Measurements from ENCODE around the gene RASGEF1C. TPM values are rescaled to one million over a fixed set of nuclear protein-coding genes. Genes with fewer than 3 reads are reported as not detected.
A peak's percentile ranks its signal among the peaks of the same experiment; 100 is the strongest.

The RASGEF1C gene
- total and polyA plus RNA-seq, 2 experiments from 2014 or later: 0.40 to 0.42 TPM

DNA sequence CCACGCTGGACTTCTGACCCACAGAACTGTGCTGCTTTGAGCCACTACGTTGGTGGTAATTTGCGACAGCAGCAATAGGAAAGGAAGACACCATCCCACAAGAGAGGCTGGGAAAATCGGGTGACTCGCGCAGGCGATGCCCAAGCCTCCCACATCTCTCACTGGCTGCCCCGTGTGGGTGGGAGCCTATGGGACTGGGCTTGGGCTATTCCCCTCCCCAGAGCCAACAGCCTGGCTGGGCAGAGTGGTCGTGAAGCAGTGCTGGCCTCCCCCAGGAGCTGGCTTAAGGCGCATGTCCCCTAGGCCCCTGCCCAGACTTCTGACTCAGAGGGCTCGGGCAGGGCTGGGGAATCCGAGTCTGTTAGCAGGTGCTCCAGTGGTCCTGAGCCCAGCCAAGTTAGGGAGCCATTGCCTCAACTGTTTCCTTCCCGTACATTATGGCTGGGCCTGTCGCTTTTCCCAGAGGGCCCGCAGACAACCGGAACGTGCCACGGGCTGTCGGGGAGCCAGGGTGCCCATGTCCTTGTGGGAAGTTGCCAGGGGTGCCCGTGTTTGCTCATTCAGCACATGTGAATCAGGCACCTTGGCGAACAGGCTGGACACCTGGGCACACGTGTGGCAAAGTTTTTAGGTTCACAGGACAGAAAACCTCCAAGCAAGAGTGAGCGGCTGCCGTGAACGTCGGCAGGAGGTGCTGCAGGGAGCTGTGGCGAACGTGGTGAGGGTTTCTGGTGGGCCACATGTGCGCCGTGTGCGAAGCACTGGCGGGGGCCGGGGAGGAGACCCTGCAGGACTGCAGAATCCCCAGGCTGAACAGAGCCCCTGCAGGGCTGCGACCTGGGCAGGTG is 7.0 kb upstream of the RASGEF1C start:
- H4K20me1 ChIP-seq (replicated peaks; ENCODE audit: insufficient read depth): no peaks in the 10 kb centered on the region
- H3F3A ChIP-seq (replicated peaks; ENCODE audit: low read depth): no peaks in the 10 kb centered on the region
- H3K36me3 ChIP-seq (ENCODE audit: insufficient read depth): no peaks in the 10 kb centered on the region
- no peaks in the 10 kb centered on the region for H3K4me1 ChIP-seq (ENCODE audit: insufficient read depth)
- Mint-ChIP-seq H3K4me1 (no peaks in the 10 kb centered on the region), H3K27ac (no peak overlapping the region), H3K9me3 (peaks cover 30% of the 10 kb centered on the region), H3K27me3 (ENCODE audit: insufficient read depth, low read depth, poor library complexity) (peaks cover 13% of the 10 kb centered on the region), H3K4me3 (no peak overlapping the region), H3K36me3 (ENCODE audit: low read depth) (peaks cover 9% of the 10 kb centered on the region; the same call in 2 of the 3 replicates)
- H3K27me3 ChIP-seq (ENCODE audit: insufficient read depth): no peaks in the 10 kb centered on the region
- TF ChIP-seq CREB1 (CRISPR knock-in tag; IDR thresholded peaks at IDR 0.05; ENCODE audit: low read depth): no peak
- no peak overlapping the region for H3K4me2 ChIP-seq
- ATAC-seq: no peak
- no peaks in the 10 kb centered on the region for H3K79me2 ChIP-seq (replicated peaks; ENCODE audit: insufficient read depth)
- no peaks in the 10 kb centered on the region for H3K9me2 ChIP-seq (ENCODE audit: insufficient read depth)
- no peak overlapping the region for H3K27ac ChIP-seq (ENCODE audit: low read depth)
- no peak for DNase-seq (ENCODE audit: low spot score)
- H2AFZ ChIP-seq: no peak overlapping the region
- H3K4me3 ChIP-seq: no peak overlapping the region

DNA sequence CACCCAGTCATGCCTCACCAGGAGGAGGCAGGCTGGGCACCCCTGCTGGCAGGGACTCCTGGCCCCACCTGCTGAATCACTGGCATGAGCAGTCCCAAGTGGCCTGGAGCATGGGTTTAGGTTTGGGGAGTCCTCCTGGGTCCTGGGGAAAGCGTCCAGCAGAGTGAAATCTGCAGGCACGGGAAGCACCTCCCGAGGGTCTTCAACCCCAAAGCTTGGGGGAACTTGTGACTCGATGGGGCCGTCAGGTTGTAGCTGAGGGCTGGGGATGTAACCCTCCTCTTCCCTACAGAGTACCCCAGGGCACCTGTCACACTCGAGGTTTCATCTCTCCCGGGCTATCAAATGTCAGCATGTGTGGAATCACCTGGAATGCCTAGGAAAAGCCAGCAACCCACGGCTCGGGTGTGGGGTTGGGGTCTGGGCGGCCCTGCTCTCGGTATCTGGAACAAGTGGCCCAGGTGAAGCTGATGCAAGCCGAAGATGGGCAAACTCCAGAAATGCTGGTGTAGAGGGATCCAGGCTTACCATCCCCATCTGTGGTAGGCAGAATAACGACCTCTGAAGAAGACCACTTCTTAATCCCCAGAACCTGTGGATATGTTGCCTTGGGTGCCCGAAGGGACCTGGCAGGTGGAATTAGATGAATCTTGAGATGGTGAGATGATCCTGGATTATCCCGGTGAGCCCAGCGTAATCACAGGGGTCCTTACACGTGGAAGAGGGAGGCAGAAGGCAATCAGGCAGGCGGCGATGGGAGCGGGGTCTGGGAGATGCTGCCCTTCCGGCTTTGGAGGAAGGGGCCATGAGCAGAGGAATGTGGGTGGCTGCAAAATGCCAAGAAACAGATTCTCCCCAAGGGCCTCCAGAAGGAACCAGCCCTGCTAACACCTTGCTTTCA is 6.1 kb upstream of the RASGEF1C start:
- DNase-seq (ENCODE audit: low spot score): no peak
- Histone ChIP-seq H3K27ac (ENCODE audit: low read depth) (no peak overlapping the region), H3K4me3 (no peak overlapping the region), H3K36me3 (ENCODE audit: insufficient read depth) (no peaks in the 10 kb centered on the region), H4K20me1 (replicated peaks; ENCODE audit: insufficient read depth) (no peaks in the 10 kb centered on the region), H3K9me2 (ENCODE audit: insufficient read depth) (no peaks in the 10 kb centered on the region), H3K79me2 (replicated peaks; ENCODE audit: insufficient read depth) (no peaks in the 10 kb centered on the region), H3K4me1 (ENCODE audit: insufficient read depth) (no peaks in the 10 kb centered on the region), H2AFZ (no peak overlapping the region), H3K4me2 (no peak overlapping the region), H3K27me3 (ENCODE audit: insufficient read depth) (peaks cover 4% of the 10 kb centered on the region), H3F3A (replicated peaks; ENCODE audit: low read depth) (no peaks in the 10 kb centered on the region)
- H3K27me3 Mint-ChIP-seq (ENCODE audit: insufficient read depth, low read depth, poor library complexity): peaks cover 12% of the 10 kb centered on the region
- H3K4me1 Mint-ChIP-seq: no peaks in the 10 kb centered on the region
- no peak overlapping the region for H3K4me3 Mint-ChIP-seq
- peaks cover 7% of the 10 kb centered on the region; the same call in 2 of the 3 replicates for H3K36me3 Mint-ChIP-seq (ENCODE audit: low read depth)
- peaks cover 27% of the 10 kb centered on the region for H3K9me3 Mint-ChIP-seq
- ATAC-seq: no peak
- TF ChIP-seq STAT1 (IDR thresholded peaks at IDR 0.05; ENCODE audit: unreplicated experiment): no peak
- TF ChIP-seq CTCF (conservative IDR thresholded peaks at IDR 0.05; ENCODE audit: low read depth in 2 of 2): peak in 1 of 2 experiments; percentile 13; a peak in 1 of 4 replicates
- no peak overlapping the region for H3K27ac Mint-ChIP-seq

- Histone ChIP-seq H4K20me1 (replicated peaks; ENCODE audit: insufficient read depth) (no peaks in the 10 kb centered on the region), H3K9me2 (ENCODE audit: insufficient read depth) (no peaks in the 10 kb centered on the region), H3K27me3 (ENCODE audit: insufficient read depth) (peaks cover 13% of the 10 kb centered on the region), H2AFZ (no peak overlapping the region), H3K79me2 (replicated peaks; ENCODE audit: insufficient read depth) (no peaks in the 10 kb centered on the region), H3K27ac (ENCODE audit: low read depth) (no peak overlapping the region), H3K4me3 (no peak overlapping the region), H3K36me3 (ENCODE audit: insufficient read depth) (no peaks in the 10 kb centered on the region), H3F3A (replicated peaks; ENCODE audit: low read depth) (0 out of 2 replicates have a peak, but pooled peaks cover 4% of the 10 kb centered on the region), H3K4me1 (ENCODE audit: insufficient read depth) (no peaks in the 10 kb centered on the region), H3K4me2 (no peak overlapping the region)
- Mint-ChIP-seq H3K36me3 (ENCODE audit: low read depth) (peaks cover 3% of the 10 kb centered on the region; the same call in 1 of the 3 replicates), H3K4me3 (no peak overlapping the region), H3K27ac (no peak overlapping the region), H3K27me3 (ENCODE audit: insufficient read depth, low read depth, poor library complexity) (peaks cover 15% of the 10 kb centered on the region), H3K4me1 (no peaks in the 10 kb centered on the region), H3K9me3 (peaks cover 14% of the 10 kb centered on the region)
- no peak for TF ChIP-seq ZNF331 (CRISPR knock-in tag; IDR thresholded peaks at IDR 0.05; ENCODE audit: low read depth)
- ATAC-seq: no peak
- DNase-seq (ENCODE audit: low spot score): no peak
Observed at GRCh38 chr5:180213657-180214207, 4.7 kb upstream of the RASGEF1C start.

All from GM23338 (cell line).